Middle frontal gyrus (tissue), 1 donor: ENCODE results near the gene GSG1.
A peak's percentile ranks its signal among the peaks of the same experiment; 100 is the strongest.
"Not testable (repeated sequence)": the region's sequence is repeated elsewhere in the genome, so short reads cannot be mapped to it uniquely, and the experiment has no call there.

Experiments used
- DNase-seq: peaks from one replicate; pipeline ENCODE4 v3.0.0-alpha.2; 2015; ENCODE audit warnings: low spot score; ENCODE audit errors: extremely low spot score

GSG1 gene

GRCh38 chr12:13062669-13063068 is 40.8 kb downstream of the GSG1 start:
- DNase-seq = no peak

- no peak for DNase-seq
Observed at GRCh38 chr12:13061377-13061776, 42.1 kb downstream of the GSG1 start.

GRCh38 chr12:13060581-13060980 is 42.9 kb downstream of the GSG1 start:
- DNase-seq = no peak

- DNase-seq = not testable (repeated sequence)
Observed at GRCh38 chr12:13053617-13054016, 49.9 kb downstream of the GSG1 start.

GRCh38 chr12:13052421-13052820 is 51.0 kb downstream of the GSG1 start:
- no peak for DNase-seq

GRCh38 chr12:13049816-13050215 is 53.7 kb downstream of the GSG1 start:
- DNase-seq = no peak

- no peak for DNase-seq
Observed at GRCh38 chr12:13046964-13047363, 56.5 kb downstream of the GSG1 start.

GRCh38 chr12:13045816-13046215 is 57.7 kb downstream of the GSG1 start:
- DNase-seq = no peak

GRCh38 chr12:13044906-13045299 is 58.6 kb downstream of the GSG1 start:
- no peak for DNase-seq

GRCh38 chr12:13044002-13044905 is 59.2 kb downstream of the GSG1 start, which contains the start of gene FAM234B:
Gene FAM234B (plus strand): TSS chr12:13044381. CDS start chr12:13044404, 23 bp downstream.
- DNase-seq = peak; percentile 55

GRCh38 chr12:13042666-13043230 is 60.7 kb downstream of the GSG1 start:
- DNase-seq = no peak

GRCh38 chr12:13041224-13041623 is 62.2 kb downstream of the GSG1 start:
- DNase-seq = no peak

GRCh38 chr12:13039328-13039956 is 64.0 kb downstream of the GSG1 start:
- DNase-seq = no peak

GRCh38 chr12:13038491-13039161 is 64.8 kb downstream of the GSG1 start:
- no peak for DNase-seq

- no peak for DNase-seq
Observed at GRCh38 chr12:13036881-13037280, 66.6 kb downstream of the GSG1 start.

- DNase-seq = not testable (repeated sequence)
Observed at GRCh38 chr12:13035335-13035734, 68.1 kb downstream of the GSG1 start.
